Lung (tissue), 12 donors: ENCODE results near the gene RNF208. TPM values are rescaled to one million over a fixed set of nuclear protein-coding genes. Genes with fewer than 3 reads are reported as not detected.

Source experiments
- ATAC-seq: fragments of 200-7000 bp; cut with Tn5 transposase; one replicate; pipeline ENCODE4 v1.9.1; 2020; ENCODE audit warnings: moderate number of reproducible peaks; ENCODE audit not compliant: insufficient read depth, low FRiP score
- DNase-seq, 3 donors: peaks; one replicate each; pipeline ENCODE4 v3.0.0-alpha.2; 2013 to 2017
- H3K27ac ChIP-seq, 2 donors: one replicate each; pipeline ENCODE4 v1.5.1; 2013; ENCODE audit warnings: mild to moderate bottlenecking in 2 of 2, moderate library complexity in 2 of 2, control low read depth in 1 of 2, inconsistent platforms in 1 of 2, low read depth in 1 of 2, low read length in 1 of 2
- H3K27me3 ChIP-seq, 3 donors: one replicate each; pipeline ENCODE4 v1.5.1; 2013; ENCODE audit warnings: low read length in 2 of 3; ENCODE audit not compliant: control insufficient read depth in 3 of 3, insufficient read depth in 3 of 3
- H3K36me3 ChIP-seq, 4 donors: one replicate each; pipeline ENCODE4 v1.5.1; 2013; ENCODE audit warnings: low read length in 4 of 4, mild to moderate bottlenecking in 1 of 4, moderate library complexity in 1 of 4; ENCODE audit not compliant: control insufficient read depth in 4 of 4, insufficient read depth in 4 of 4
- H3K4me1 ChIP-seq, 5 donors: one replicate each; pipeline ENCODE4 v1.5.1; 2013; ENCODE audit warnings: low read length in 5 of 5, mild to moderate bottlenecking in 2 of 5, moderate library complexity in 1 of 5; ENCODE audit not compliant: control insufficient read depth in 5 of 5, insufficient read depth in 5 of 5
- H3K4me3 ChIP-seq: one replicate; pipeline ENCODE4 v1.5.1; 2013; ENCODE audit warnings: mild to moderate bottlenecking, control low read depth, moderate library complexity
- H3K9ac ChIP-seq, 2 donors: one replicate each; pipeline ENCODE4 v1.5.1; 2013; ENCODE audit warnings: low read length in 2 of 2, control low read depth in 1 of 2; ENCODE audit not compliant: insufficient read depth in 1 of 2
- H3K9me3 ChIP-seq, 4 donors: one replicate each; pipeline ENCODE4 v1.5.1; 2013; ENCODE audit warnings: low read length in 3 of 4, mild to moderate bottlenecking in 1 of 4, moderate library complexity in 1 of 4; ENCODE audit not compliant: control insufficient read depth in 4 of 4, insufficient read depth in 3 of 4
- CTCF ChIP-seq: IDR thresholded peaks from 2 replicates; pipeline ENCODE4 v1.5.1; 2012; ENCODE audit warnings: mild to moderate bottlenecking; ENCODE audit errors: control extremely low read depth, extremely low read depth
- WGBS, 2 donors: extraction: QIAGEN DNeasy Blood & Tissue Kit; methylation state at CpG; one replicate each; pipeline ENCODE4 v1.1.7; 2013; 5-methylcytosine and 5-hydroxymethylcytosine counted together
- polyA plus RNA-seq, 2 donors: library from polyadenylated mRNA; stranded (reverse); fragments of 200-250 nt; gene quantifications; one replicate each; pipeline ENCODE4 v1.2.1, GENCODE V29; 2013
- total RNA-seq, 2 donors: library from RNA; depleted of rRNA in 1 of 2; stranded (reverse); fragments of >200 nt in 1 of 2; gene quantifications; one replicate each; pipeline ENCODE4 v1.2.1, GENCODE V29; 2014 to 2021
- donor health status: control.
- donor health status: control.
- donor health status: Bipolar disorder and iron deficiency.
- donor health status: healthy.
- donor health status: DM: yes; HTN: yes; CAD: no.

Gene RNF208
- total and polyA plus RNA-seq, 4 donors: 1.7 to 12.0 (median 5.3) TPM

- peak; percentile 94 for ATAC-seq
- Histone ChIP-seq H3K27ac (peak overlapping the region; percentile 93 to 96), H3K4me3 (peak overlapping the region; percentile 73), H3K9ac (peak overlapping the region in 1 of 2 donors; percentile 80), H3K9me3 (peaks cover 0 to 1% (median 0%) of the 10 kb centered on the region in 4 donors), H3K4me1 (peaks cover 0 to 14% (median 7%) of the 10 kb centered on the region in 5 donors), H3K36me3 (no peaks in the 10 kb centered on the region), H3K27me3 (no peaks in the 10 kb centered on the region)
- 0 to 1% methylated on average over 60 to 63 of the region's 63 CpGs for WGBS, 2 donors
- TF ChIP-seq CTCF: no peak
- DNase-seq: peak; percentile 97 to 98 (median 97)
Observed at GRCh38 chr9:137223078-137223970, 1.3 kb upstream of the RNF208 start.

DNA sequence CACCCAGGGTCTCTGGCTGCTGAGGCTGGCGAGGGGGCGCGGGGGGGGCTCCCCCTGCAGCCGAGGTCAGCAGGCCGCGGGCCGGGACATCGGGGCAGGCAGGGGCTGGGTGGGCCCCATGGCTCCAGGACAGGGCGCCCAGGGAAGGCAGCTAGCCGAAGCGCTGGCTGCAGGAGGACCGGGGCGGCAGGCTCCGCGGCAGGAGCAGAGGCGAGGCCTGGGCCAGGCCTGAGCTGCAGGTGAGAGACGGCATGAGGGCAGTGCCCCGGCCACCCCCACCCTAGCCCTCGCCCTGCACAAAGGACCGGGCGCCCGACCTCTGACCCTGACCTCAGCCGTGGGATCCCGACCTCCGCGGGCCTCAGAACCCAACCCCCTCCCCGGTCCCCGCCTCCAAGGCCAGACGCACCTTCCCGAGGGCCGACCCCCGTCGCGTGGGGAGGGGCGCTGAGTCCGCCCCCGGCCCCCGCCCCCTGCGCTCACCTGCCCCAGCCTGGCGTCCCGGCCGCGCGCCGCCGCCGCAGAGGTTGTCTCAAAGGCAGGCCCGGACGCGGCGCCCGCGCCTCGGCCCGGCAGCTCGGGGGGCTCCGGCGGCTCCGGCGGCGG, 431 bp downstream of the RNF208 start:
- no peak overlapping the region for H3K4me3 ChIP-seq
- peaks cover 0 to 21% (median 5%) of the 10 kb centered on the region in 5 donors for H3K4me1 ChIP-seq
- DNase-seq (no peak), ATAC-seq (no peak)
- whole genome bisulfite sequencing, 2 donors: 8 to 10% methylated on average over 32 to 61 of the region's 61 CpGs
- H3K36me3 ChIP-seq: peaks cover 0 to under 1% (median 0%) of the 10 kb centered on the region in 4 donors
- TF ChIP-seq CTCF: no peak
- no peak overlapping the region for H3K9ac ChIP-seq
- no peaks in the 10 kb centered on the region for H3K9me3 ChIP-seq
- no peaks in the 10 kb centered on the region for H3K27me3 ChIP-seq
- H3K27ac ChIP-seq: peak overlapping the region in 1 of 2 donors; percentile 15

DNA sequence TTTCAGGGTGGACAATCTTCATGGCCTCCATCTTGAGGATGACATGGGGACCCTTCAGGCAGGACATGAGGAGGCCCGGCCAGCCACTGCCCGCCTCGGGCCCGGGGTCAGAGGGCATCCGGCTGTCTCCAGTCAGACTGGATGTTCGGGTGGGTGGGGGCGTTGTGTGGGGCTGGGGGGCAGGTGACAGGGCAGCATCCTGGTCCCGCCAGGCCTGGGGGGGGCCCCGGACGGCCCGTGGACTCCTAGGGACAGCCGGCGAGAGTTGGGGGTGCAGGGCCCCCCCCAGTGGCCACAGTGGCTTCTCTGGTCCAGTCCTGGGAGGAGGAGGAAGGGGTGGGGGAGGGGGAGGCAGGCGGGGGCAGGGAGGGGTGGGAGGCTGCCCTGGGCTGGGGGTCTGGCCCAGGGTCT, 940 bp downstream of the RNF208 start:
- Histone ChIP-seq H3K27me3 (no peaks in the 10 kb centered on the region), H3K27ac (no peak overlapping the region), H3K36me3 (peaks cover 0 to 6% (median 0%) of the 10 kb centered on the region in 4 donors), H3K4me3 (no peak overlapping the region), H3K9ac (no peak overlapping the region), H3K4me1 (peaks cover 0 to 21% (median 5%) of the 10 kb centered on the region in 5 donors), H3K9me3 (no peaks in the 10 kb centered on the region)
- DNase-seq: no peak
- no peak for ATAC-seq
- no peak for TF ChIP-seq CTCF
- 86 to 91% methylated on average over 13 to 14 of the region's 14 CpGs for WGBS, 2 donors
